Renal cortical epithelial cell (primary cell): ENCODE data around the gene PALD1. TPM values are rescaled to one million over a fixed set of nuclear protein-coding genes. Genes with fewer than 3 reads are reported as not detected.

Experiments
- DNase-seq: peaks from one replicate; pipeline ENCODE4 v3.0.0-alpha.2; 2011; ENCODE audit warnings: low read depth
- total RNA-seq: library from RNA; depleted of rRNA; stranded (reverse); fragments of >200 nt; gene quantifications from 2 replicates; pipeline ENCODE4 v1.2.3, GENCODE V29; 2014

PALD1 gene
- total RNA-seq, 1 donor from 2014 or later, result 1.7 TPM

DNA sequence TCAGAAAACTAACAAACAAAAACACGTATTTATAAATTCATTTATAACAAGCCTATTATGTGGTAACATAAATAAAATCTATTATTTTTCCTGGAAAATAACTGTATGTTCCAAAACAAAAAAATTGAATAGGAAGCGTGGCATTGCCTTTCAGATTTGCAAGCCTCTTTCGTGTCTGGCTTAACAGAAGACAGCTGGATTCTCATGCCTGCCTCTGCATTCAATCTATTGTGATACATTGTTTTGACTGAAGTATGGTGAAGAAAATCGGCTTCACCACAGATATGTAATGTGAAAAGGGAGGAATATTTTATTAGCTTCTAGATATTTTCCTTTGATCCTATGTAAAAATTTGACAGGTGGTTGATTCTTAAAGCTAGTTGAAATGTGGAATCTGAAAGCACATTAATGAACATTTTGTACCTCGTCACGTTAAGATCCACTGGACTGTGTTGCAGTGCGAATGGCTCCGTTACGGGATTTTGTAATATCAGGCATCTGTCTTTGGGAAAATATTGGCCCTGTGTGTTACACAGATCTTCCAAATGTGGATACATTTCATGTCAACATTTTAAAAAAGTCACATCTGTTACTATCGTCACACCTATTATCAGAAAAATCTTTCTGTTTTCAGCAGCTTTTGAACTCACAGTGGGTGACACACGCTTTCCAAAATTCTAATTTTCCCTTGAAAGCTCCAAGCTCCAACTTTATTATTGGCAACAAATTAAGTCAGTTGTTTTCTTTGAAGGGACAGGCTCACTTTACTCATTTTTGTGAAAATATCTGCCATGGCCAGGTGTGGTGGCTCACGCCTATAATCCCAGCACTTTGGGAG is 26.2 kb downstream of the PALD1 start:
- no peak for DNase-seq

DNA sequence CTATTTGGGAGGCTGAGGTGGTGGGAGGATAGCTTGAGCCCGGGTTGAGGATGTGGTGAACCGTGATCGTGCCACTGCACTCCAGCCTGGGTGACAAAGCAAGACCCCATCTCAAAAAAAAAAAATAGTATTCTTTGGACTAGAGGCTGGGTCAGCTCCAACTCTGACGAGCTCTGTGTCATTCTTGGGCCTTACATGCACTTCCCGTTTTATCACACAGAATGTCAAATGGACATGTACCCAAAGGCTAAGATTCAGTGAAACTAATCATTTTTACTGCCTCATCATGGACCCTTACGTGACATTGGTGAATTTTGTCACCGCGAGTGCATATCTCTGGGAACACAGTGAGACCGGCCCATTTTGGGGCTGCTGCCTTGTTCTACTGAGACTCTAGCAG is 27.3 kb downstream of the PALD1 start:
- no peak for DNase-seq

DNA sequence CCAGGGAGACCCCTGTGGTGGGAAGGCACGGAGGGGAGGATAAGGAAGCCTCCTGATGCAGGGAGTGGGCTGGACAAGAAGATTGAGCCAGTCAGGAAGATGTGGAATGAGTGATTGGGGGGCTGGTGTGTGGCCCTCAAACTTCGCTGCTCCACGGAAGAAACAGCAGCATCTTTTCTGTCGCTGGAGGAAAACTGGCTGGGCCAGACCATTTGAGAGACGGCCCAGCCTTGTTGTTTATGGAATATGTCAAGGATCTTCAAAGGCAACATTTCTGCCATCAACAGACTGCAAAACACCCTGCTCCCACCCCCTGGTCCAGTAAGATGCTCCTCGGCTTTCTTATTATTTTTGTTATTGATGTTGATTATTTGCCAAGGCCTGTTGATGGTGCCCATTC is 29.4 kb downstream of the PALD1 start:
- no peak for DNase-seq

DNA sequence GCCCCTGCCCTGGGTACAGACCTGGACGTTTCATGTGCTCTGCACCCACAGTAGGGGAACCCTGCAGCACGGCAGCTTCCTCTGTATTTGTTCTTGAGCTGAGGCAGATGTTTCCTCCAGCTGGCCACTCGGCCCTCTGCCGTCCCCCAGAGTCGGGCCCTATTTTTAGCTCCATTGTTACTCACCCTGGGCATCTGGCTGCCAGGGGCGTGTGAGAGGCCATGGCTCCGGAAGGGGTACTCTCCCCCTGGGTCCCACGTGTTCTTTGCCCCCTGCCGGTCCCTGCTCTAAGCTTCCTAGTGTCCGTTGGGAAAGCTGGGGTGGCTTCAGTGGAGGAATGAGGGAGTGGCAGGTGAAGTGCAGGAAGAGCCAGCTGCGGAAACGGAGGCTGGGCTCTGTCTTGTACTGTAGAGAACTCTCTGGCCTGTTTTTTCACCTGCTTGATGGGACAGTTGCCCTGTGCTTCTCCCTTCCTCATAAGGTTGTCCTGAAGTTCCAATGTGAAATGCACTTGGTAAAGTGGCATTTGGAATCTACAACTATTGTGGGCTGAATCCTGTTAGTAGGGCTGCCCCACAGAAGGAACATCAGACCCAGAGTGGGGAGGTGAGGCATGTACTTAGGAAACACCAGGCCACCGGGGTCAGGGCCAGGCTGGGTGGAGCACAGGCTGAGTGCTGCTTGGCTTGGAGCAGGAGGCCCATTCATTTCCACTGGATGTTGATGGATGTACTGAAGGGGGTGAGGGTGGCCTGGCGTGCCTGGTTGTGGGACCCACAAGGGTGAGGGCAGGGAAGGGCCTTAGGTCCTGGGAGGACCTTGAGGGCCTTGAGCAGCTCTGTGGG is 30.6 kb downstream of the PALD1 start:
- DNase-seq, result no peak

DNA sequence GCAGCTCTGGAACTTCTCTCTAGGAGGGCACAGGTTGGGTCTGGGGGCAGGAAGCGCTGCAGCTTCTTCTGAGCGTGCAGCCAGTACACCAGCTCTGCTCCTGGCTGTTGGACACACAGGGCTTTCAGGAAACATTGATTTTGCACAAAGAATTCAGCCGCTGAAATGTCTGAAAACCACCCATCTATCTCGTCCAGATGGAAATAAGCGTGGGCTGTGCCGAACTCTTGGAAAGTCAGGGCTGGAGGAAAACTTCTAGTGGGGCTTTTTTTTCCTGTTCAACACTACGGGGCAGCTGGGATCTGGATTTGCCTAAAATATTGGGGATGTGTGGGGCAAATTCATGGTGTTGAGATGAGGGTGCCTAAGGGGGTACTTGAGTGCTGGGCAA is 31.2 kb downstream of the PALD1 start:
- no peak for DNase-seq

DNA sequence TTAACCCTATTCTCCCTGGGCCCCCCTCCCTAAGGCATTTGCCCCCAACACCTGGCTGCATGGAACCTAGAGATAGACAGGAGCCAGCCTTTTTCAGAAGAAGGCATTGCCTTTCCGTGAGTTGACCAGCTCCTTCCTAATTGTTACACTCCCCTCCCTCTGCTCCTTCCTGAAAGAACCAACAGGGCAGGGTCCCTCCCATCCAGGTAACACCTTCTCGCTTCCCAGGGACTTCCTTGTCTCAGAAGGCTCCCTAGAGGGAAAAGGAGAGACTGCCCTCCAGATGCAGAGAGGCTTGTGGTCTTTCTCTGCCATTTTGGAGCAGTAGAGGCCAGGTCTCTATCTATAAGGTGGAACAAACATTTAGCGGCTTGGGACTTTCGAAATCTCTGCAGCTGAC is 31.9 kb downstream of the PALD1 start:
- no peak for DNase-seq

DNA sequence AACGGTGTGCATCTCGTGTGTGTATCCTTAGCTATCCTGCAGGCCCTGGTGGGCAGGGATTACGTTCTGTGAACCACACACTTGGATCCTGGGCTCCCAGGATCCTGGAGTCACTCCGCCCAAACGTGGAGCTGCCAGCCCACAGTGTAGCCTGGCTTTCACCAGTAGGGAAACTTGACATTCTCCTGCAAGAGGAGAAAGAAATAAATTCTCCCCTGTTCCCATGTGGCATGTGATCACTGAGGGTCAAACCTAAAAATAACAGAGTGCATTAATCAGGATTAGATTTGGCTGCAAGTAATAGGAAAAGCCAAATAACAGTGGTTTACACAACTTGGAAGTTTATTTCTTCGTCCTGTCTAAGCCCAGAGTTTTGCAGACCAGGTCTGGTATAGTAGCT is 32.3 kb downstream of the PALD1 start:
- DNase-seq, result no peak

DNA sequence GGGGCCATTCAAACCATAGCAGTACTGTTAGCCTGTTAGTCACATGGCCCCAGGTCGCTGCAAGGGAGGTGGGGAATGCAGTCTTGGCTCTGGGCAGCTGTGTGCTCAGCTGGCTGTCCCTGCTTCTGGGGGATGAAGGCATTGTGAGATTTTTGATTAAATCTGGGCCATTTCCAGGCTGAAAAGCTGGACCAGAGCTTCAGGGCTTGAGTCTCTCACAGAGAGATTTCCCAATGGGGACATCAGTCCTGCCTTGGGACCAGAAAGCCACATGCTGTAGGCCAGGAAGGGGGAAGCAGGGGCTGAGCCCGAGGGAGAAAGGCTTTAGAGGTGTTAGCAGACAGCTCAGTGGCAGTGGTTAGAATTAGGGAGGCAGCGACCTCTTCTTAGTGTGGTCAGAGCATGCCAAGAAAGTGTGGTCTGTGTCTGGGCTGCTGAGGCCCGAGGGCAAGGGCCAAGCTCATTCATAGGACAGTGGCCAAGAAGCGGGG is 33.6 kb downstream of the PALD1 start:
- DNase-seq, result peak; percentile 29

DNA sequence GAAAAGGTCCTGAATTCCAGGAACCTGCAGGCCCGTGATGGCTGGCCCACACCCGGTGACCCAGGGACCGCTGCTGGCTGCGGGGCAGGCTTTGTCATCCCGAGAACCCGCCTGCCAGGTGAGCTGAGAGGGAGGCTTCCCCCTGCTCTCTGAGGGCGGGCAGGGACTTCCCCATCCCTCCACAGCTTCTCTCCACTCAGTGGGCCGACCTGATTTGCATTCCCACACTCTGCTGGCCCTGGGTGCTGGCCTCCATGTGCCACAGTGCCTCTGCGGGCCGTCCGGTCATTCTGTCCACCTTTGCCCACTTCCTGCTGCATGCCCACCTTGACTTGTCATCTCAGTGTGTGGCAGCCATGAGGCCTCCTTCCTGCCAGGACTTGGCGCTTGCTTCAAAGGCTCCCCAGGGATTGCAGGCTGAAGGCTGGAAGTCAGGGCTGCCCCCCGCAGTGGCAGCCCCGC is 35.3 kb downstream of the PALD1 start:
- no peak for DNase-seq

DNA sequence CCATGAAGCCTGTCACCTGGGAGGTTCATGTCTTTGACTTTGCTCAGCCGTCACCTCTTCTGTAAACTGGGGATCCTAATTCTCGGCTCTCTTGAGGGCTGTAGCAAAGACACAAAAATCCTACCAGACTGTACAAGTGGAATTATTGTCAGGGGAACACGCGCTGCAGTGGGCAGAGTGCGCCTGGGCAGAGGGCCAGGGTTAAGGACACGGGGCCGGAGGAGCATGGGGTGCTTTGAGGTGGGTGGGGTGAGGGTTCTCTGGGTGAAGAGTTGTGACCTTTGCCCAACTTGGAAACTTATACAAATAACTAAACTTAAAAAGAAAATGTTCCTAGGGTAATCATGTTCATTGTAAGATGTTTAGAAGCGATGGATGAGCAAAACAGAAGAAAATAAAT is 36.0 kb downstream of the PALD1 start:
- DNase-seq, result no peak

DNA sequence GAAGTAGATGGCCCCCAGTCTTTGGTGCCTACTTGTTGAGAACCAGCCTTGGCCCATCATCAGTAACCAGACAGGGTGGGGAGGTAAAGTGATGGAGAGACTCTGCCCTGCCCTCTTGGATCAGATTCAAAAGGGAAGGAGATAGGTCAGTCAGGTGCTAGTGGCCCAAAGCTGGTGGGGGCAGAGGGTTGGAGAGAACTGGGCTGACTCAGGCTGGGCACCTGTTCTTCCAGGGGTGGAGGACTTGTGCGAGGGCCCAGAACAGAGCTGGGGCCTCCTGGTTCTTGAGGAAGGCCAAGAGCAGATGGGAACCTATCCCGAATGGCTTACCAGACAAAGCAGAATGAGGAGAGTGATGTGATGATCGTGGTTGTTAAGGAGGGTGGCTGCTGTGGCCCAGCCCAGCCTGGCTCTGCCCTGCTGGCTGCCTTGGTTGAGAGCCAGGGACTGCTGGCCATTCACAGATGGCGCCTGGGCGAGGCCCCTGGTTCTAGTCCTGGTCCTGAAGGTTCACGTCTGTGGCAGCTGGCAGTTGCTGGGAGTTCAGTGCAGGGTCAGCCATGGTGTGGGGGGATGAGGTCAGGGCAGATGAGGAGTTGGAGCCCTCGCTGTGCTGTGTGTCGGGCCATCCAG is 36.6 kb downstream of the PALD1 start:
- no peak for DNase-seq

DNA sequence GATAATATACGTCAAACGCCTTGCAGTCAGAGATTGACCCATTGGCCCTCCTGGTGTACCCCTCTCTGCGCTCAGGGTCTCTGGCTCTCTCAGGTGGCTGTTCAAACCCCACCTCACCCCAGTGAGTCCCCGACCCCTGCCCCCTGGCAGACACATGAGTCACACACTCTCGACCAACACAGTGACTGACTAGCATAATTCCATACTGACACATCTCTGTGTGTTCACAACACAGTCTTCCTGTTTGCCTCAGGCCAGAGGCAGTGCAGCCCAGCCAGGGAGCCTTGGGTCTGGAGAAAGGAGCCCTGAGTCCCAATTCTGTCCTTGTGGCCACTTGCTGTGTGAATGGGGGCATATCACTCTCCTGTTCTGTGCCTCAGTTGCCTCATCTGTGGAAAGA is 40.1 kb downstream of the PALD1 start:
- peak; percentile 66 for DNase-seq

DNA sequence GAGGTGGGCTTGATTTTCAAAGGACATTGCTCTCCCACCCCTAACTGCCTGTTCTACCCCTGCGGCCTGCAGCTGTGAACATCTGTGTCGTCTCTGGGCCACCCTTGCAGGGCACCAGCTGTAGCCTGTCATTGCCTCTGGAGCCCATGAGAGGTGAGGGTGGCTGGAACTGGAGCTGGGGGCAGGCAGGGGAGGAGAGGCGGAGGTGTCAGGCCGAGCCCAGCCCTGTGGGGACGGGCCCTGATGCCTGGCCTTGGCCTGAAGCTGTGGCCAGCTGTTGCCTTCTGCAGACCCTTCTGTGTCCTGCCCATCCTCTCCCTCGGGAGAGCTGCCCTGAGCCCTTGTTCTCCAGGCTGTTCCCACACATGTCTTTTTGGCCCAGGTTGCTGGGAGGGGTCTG is 44.5 kb downstream of the PALD1 start:
- DNase-seq, result no peak

DNA sequence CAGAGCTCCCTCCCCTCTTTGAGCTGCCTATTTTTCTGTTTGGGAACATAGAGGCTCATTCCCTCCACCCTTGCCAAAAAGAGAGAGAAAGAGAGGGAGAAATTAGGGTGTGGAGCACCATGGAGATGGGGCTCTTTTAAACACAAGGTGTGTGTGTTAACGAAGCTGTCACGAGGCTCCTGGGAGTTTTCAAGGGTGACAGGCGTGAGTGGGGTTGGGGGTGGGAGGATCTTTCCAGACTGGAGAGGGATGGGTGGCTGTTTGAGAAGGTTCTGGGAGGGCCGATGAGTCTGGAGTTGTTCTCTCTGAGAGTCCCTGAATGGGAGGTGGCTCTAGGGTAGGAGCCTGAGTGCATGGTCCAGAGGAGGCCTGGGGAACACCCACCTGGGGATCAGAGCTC is 45.0 kb downstream of the PALD1 start:
- DNase-seq, result no peak

DNA sequence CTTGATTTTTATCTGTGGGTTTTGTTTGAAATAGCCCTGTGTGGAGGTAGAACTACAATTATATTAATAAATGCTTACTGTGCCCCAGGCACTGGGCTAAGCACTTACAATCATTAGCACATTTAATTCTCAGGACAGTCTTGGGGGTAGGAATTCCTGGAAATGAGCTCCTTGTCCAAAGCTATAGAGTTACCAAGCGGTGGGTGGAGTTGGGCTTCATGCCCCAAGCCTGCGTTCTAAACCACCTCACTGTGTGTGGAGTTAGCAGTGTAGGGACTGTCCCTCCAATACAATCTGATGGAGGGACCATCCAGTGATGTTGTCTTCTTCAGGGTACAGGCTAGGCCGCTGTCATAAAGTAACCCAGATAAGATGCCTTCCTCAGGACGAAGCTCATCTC is 49.7 kb downstream of the PALD1 start:
- no peak for DNase-seq

DNA sequence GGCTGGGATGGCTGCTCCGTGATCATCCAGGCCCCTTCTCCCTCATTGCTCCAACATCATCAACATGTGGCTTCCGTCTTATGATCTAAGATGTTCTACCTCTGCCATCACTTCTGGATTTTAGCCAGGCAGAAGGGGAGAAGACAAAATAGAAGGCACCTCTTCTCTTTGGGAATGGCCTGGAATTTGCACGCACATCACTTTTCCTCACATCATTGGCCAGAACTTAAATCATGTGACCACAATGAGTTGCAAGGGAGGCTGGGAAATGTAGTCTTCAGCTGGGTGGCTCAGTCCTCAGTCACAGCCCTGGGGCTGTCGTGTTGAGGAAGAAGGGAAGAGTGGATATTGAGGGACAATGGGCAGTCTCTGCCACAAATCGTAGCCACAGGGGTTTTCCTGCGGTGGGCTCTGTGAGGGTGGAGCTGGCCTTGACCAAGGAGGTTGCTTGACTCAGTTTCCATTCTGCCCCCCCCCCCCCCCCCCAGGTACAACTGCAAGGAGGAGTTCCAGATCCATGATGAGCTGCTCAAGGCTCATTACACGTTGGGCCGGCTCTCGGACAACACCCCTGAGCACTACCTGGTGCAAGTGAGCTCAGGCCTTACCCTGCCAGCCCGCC is 50.3 kb downstream of the PALD1 start:
- peak; percentile 27 for DNase-seq

DNA sequence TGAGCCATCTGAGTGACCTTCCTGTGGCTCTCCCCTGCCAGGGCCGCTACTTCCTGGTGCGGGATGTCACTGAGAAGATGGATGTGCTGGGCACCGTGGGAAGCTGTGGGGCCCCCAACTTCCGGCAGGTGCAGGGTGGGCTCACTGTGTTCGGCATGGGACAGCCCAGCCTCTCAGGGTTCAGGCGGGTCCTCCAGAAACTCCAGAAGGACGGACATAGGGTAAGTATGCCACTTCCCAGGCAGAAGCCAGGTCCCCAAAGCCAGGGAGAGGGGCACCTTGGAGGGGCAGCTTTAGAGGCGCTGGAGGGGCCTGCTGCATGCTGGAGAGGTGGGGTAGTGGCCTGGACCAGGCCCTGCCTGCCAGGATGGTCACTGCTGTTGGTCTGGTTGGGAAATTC is 51.3 kb downstream of the PALD1 start:
- DNase-seq, result no peak

DNA sequence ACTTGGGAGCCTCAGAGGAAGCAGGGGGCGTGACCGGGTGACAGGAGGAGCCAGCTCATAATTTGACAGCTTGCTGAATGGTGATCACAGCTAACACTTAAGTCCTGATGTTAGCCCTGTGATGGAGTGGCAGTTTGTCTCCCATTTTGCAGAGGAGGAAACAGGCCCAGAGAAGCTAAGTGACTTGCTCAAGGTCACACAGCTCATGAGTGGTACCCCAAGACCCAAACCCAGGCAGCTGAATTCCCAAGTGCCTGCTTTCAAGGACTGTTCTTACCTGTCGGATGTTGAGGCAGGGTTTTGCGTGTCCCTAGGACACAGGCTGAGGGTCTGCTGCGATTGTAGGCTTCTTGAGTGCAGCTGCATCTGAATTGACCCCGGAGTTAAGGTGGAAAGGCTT is 51.7 kb downstream of the PALD1 start:
- DNase-seq, result no peak

DNA sequence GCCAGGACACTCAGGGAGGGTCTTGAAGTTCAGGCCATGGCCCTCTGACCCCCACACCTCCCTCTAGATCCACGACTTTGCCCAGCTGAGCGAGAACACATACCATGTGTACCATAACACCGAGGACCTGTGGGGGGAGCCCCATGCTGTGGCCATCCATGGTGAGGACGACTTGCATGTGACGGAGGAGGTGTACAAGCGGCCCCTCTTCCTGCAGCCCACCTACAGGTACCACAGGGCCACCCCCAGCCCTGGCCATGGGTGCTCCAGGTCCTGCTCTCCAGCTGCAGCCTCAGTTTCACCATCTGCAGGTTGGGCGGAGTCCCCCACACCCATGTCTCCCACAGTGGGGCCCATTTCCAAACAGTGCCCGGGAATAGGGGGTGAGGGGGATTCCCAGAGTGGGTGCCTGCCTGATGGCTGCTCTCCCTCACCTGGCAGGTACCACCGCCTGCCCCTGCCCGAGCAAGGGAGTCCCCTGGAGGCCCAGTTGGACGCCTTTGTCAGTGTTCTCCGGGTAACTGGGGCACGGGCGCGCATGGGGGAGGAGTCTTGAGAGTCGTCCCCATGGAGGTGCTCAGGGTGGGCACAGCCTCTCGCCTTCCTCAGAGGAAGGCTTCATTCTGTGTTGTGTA is 54.1 kb downstream of the PALD1 start:
- no peak for DNase-seq

DNA sequence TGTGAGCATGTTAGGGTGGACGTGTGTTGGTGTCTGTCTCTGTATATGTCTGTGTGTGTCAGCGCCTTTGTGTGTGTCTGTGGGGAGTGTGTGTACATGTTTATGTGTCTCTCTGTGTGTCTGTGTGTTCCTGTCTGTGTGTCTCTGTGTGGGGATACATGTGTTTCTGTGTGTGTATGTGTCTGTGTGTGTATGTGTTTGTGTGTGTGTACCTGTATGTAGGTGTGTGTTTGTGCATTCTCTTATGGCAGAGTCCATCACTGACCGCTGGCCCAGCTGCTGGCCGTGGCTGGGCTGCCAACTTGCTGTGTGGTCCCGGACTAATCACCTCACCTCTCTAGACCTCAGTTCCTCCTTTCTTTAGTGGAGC is 54.6 kb downstream of the PALD1 start:
- no peak for DNase-seq

DNA sequence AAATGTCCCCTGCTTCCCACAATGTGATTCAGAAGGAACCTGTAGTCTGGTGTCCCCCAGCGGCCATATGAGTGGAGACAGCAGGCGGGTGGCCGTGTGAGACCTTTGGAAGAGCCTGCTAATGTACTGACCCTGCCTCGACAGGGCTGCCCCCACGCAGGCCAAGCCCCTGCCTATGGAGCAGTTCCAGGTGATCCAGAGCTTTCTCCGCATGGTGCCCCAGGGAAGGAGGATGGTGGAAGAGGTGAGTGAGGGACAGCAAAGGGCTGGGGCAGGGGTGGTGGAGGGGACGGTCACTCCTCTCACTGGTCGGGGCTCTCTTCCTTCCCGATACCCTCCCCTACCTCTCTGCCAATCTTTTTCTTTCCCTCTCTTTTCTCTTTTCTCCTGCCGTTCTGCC is 55.7 kb downstream of the PALD1 start:
- no peak for DNase-seq

DNA sequence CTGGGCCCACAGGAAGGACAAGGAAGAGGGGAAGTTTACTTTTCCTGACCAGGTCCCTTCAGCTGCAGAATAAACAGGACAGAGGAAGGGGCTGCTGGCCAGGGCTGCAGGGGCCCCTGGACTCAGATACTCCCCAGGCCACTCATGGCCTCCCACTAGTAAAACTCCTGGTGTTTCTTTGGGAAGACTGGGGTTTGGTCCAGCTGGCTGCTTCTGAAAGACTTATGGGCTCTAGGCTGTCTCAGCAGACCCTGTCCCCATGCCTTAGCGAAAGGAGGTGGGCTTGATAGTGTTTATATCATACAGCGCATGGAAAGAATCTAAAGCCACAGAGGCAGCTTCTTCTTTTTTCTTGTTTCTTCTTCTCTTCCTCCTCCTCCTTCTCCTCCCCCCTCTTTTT is 56.4 kb downstream of the PALD1 start:
- DNase-seq, result no peak
